H9 (cell line): Measurements from ENCODE around the gene ATP6V0A1. TPM values are rescaled to one million over a fixed set of nuclear protein-coding genes. Genes with fewer than 3 reads are reported as not detected.

Experiments
- DNase-seq: peaks from one replicate; pipeline ENCODE4 v3.0.0-alpha.2; 2017
- H2AFZ ChIP-seq: one replicate; pipeline ENCODE4 v1.6.1; 2013; ENCODE audit warnings: mild to moderate bottlenecking, low read length, control low read depth, moderate library complexity
- H2AK5ac ChIP-seq: 2 replicates; pipeline ENCODE4 v1.6.1; 2013; ENCODE audit warnings: low read length, control low read depth, mixed read lengths; ENCODE audit not compliant: insufficient read length
- H2BK120ac ChIP-seq: one replicate; pipeline ENCODE4 v1.6.1; 2013; ENCODE audit warnings: low read depth, mild to moderate bottlenecking, low read length, control low read depth, inconsistent platforms; ENCODE audit not compliant: poor library complexity, severe bottlenecking
- H2BK12ac ChIP-seq: 2 replicates; pipeline ENCODE4 v1.6.1; 2013; ENCODE audit warnings: low read length, control low read depth, mixed read lengths, low read depth; ENCODE audit not compliant: insufficient read length
- H2BK15ac ChIP-seq: 2 replicates; pipeline ENCODE4 v1.6.1; 2013; ENCODE audit warnings: low read depth, low read length, control low read depth
- H2BK20ac ChIP-seq: one replicate; pipeline ENCODE4 v1.6.1; 2013; ENCODE audit warnings: low read depth, mild to moderate bottlenecking, low read length, control low read depth, inconsistent platforms; ENCODE audit not compliant: poor library complexity, severe bottlenecking
- H2BK5ac ChIP-seq: 2 replicates; pipeline ENCODE4 v1.6.1; 2013; ENCODE audit warnings: low read length, control low read depth, mixed read lengths; ENCODE audit not compliant: insufficient read length
- H3K14ac ChIP-seq: 2 replicates; pipeline ENCODE4 v1.6.1; 2013; ENCODE audit warnings: low read length, control low read depth; ENCODE audit not compliant: insufficient read depth
- H3K18ac ChIP-seq: 2 replicates; pipeline ENCODE4 v1.6.1; 2013; ENCODE audit warnings: low read depth, mild to moderate bottlenecking, mixed read lengths, low read length, control low read depth; ENCODE audit not compliant: insufficient read length
- H3K23ac ChIP-seq: 2 replicates; pipeline ENCODE4 v1.6.1; 2013; ENCODE audit warnings: low read length, control low read depth, mixed read lengths, low read depth; ENCODE audit not compliant: insufficient read length
- H3K23me2 ChIP-seq: 2 replicates; pipeline ENCODE4 v1.6.1; 2013; ENCODE audit warnings: low read depth, mild to moderate bottlenecking, mixed read lengths, low read length, control low read depth; ENCODE audit not compliant: insufficient read length, poor library complexity, severe bottlenecking
- H3K27ac ChIP-seq: 2 replicates; pipeline ENCODE4 v1.5.1; 2013; ENCODE audit warnings: low read length, control low read depth, mixed read lengths, low read depth; ENCODE audit not compliant: insufficient read length
- H3K27me3 ChIP-seq: 2 replicates; pipeline ENCODE4 v1.6.1; 2013; ENCODE audit warnings: low read length, control low read depth, inconsistent platforms; ENCODE audit not compliant: insufficient read depth
- H3K4ac ChIP-seq: 2 replicates; pipeline ENCODE4 v1.6.1; 2013; ENCODE audit warnings: low read depth, mild to moderate bottlenecking, control low read depth, inconsistent platforms, low read length, moderate library complexity
- H3K4me1 ChIP-seq: 2 replicates; pipeline ENCODE4 v1.6.1; 2013; ENCODE audit warnings: low read length, control low read depth, inconsistent platforms; ENCODE audit not compliant: insufficient read depth
- H3K4me2 ChIP-seq: 2 replicates; pipeline ENCODE4 v1.6.1; 2013; ENCODE audit warnings: low read length, control low read depth, mixed read lengths; ENCODE audit not compliant: insufficient read length, insufficient read depth
- H3K56ac ChIP-seq: 2 replicates; pipeline ENCODE4 v1.6.1; 2013; ENCODE audit warnings: low read depth, mild to moderate bottlenecking, mixed read lengths, low read length, control low read depth; ENCODE audit not compliant: insufficient read length
- H3K79me1 ChIP-seq: 2 replicates; pipeline ENCODE4 v1.6.1; 2013; ENCODE audit warnings: low read depth, mild to moderate bottlenecking, moderate library complexity, low read length, control low read depth, inconsistent platforms; ENCODE audit not compliant: insufficient read depth, poor library complexity, severe bottlenecking
- H3K79me2 ChIP-seq: 2 replicates; pipeline ENCODE4 v1.6.1; 2013; ENCODE audit warnings: low read length, control low read depth, inconsistent platforms; ENCODE audit not compliant: insufficient read depth
- H3K9ac ChIP-seq: 2 replicates; pipeline ENCODE4 v1.6.1; 2013; ENCODE audit warnings: low read length, control low read depth, mixed read lengths; ENCODE audit not compliant: insufficient read length; ENCODE audit errors: extremely low read depth
- H3K9me3 ChIP-seq: one replicate; pipeline ENCODE4 v1.6.1; 2013; ENCODE audit warnings: low read depth, low read length, inconsistent platforms; ENCODE audit not compliant: control insufficient read depth
- H3T11ph ChIP-seq: one replicate; pipeline ENCODE4 v1.6.1; 2013; ENCODE audit warnings: mild to moderate bottlenecking, low read length, control low read depth, inconsistent platforms
- H4K20me1 ChIP-seq: one replicate; pipeline ENCODE4 v1.6.1; 2013; ENCODE audit not compliant: control insufficient read depth, insufficient read length, insufficient read depth
- H4K5ac ChIP-seq: 2 replicates; pipeline ENCODE4 v1.6.1; 2013; ENCODE audit warnings: low read depth, mild to moderate bottlenecking, mixed read lengths, low read length, control low read depth; ENCODE audit not compliant: insufficient read length
- H4K8ac ChIP-seq: replicated peaks from 2 replicates; pipeline ENCODE4 v1.6.1; 2013; ENCODE audit warnings: low read length, control low read depth, mixed read lengths, low read depth; ENCODE audit not compliant: insufficient read length
- H4K91ac ChIP-seq: 2 replicates; pipeline ENCODE4 v1.6.1; 2013; ENCODE audit warnings: low read depth, mild to moderate bottlenecking, moderate library complexity, mixed read lengths, low read length, control low read depth; ENCODE audit not compliant: insufficient read length
- H3K27ac Mint-ChIP-seq, 3 experiments: 2 replicates in 2 of 3; 3 replicates in 1 of 3; pipeline ENCODE4 v1.8.0; 2020 to 2021; ENCODE audit warnings: mixed read lengths in 3 of 3, mild to moderate bottlenecking in 1 of 3, moderate library complexity in 1 of 3
- H3K27me3 Mint-ChIP-seq: 2 replicates; pipeline ENCODE4 v1.8.0; 2021; ENCODE audit warnings: low read depth, mild to moderate bottlenecking, moderate library complexity, mixed read lengths
- H3K36me3 Mint-ChIP-seq, 3 experiments: 2 replicates in 2 of 3; 3 replicates in 1 of 3; pipeline ENCODE4 v1.8.0; 2020 to 2021; ENCODE audit warnings: low read depth in 3 of 3, mixed read lengths in 3 of 3; ENCODE audit not compliant: insufficient read depth in 1 of 3
- H3K4me1 Mint-ChIP-seq, 2 experiments: 2 replicates each; pipeline ENCODE4 v1.8.0; 2020; ENCODE audit warnings: mixed read lengths in 2 of 2
- H3K4me3 Mint-ChIP-seq, 2 experiments: 2 replicates in 1 of 2; 3 replicates in 1 of 2; pipeline ENCODE4 v1.8.0; 2020 to 2021; ENCODE audit warnings: mild to moderate bottlenecking in 2 of 2, mixed read lengths in 2 of 2, moderate library complexity in 1 of 2
- H3K9me3 Mint-ChIP-seq, 2 experiments: 2 replicates in 1 of 2; 3 replicates in 1 of 2; pipeline ENCODE4 v1.8.0; 2020; ENCODE audit warnings: mild to moderate bottlenecking in 2 of 2, mixed read lengths in 2 of 2, moderate library complexity in 1 of 2
- WGBS: extraction: QIAGEN DNeasy Blood & Tissue Kit; methylation state at CpG from one replicate; pipeline ENCODE4 v1.1.7; 2013; ENCODE audit warnings: missing lambda C conversion rate, low lambda C conversion rate, mixed read lengths; ENCODE audit not compliant: insufficient read length; ENCODE audit errors: extremely low coverage; 5-methylcytosine and 5-hydroxymethylcytosine counted together
- total RNA-seq: library from RNA; stranded (reverse); gene quantifications from 2 replicates; pipeline ENCODE4 v1.2.1, GENCODE V29; 2021
- TF ChIP-seq, protein P1 (sequence below): fragments of 200-600 bp; sonication (generic); conservative IDR thresholded peaks from 3 replicates; pipeline ENCODE4 v1.8.0; 2021; ENCODE audit warnings: antibody characterized with exemption, mild to moderate bottlenecking

The ATP6V0A1 gene
- total RNA-seq, 1 experiment from 2014 or later, result 54.1 TPM

DNA sequence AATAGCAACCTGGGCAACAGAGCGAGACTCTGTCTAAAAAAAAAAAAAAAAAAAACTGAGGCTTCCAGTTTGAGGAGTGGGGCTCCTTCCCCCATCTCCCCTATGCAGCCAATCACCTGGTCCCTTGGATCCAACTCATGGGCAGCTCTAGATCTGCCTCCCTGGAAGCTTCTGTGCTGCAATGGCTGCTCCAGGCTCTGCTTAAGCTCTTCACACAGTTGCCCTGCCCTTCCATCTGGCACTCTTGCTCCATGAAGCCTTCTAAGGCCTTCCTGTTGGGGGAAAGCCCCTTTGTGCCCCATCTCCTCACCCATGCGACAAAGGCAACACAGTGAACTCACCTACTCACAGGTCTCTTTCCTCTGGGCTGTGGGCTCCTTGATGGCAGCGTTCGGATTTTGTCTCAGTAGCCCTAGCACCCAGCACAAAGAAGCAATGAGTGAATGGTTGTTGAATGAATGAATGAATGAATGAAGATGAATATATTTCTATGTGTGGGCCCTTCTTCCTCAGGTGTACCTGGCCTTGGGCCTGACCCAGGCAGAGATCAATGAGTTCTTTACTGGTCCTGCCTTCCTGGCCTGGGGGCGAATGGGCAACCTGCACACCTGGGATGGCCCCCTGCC lies 79.3 kb downstream of the ATP6V0A1 start:
- DNase-seq, result no peak
- Mint-ChIP-seq H3K4me1 (peaks cover 11 to 19% of the 10 kb centered on the region in 2 experiments), H3K9me3 (no peaks in the 10 kb centered on the region), H3K36me3 (peaks cover 0 to 27% (median 19%) of the 10 kb centered on the region in 3 experiments; a peak in 6 of 7 replicates), H3K4me3 (peak overlapping the region; percentile 28 to 40; a peak in 3 of 5 replicates), H3K27me3 (peaks cover 13% of the 10 kb centered on the region), H3K27ac (peak overlapping the region in 2 of 3 experiments; percentile 15 to 49; a peak in 1 of 7 replicates)
- Histone ChIP-seq H3K9me3 (no peaks in the 10 kb centered on the region), H4K8ac (no peak overlapping the region), H2AK5ac (no peak overlapping the region), H2BK5ac (no peak overlapping the region), H3K27ac (no peak overlapping the region), H4K5ac (no peak overlapping the region), H4K20me1 (no peaks in the 10 kb centered on the region), H3K79me2 (no peaks in the 10 kb centered on the region), H2BK20ac (no peak overlapping the region), H2BK120ac (no peak overlapping the region), H4K91ac (no peak overlapping the region), H3K4ac (no peak overlapping the region), H3K4me2 (no peak overlapping the region), H3K4me1 (no peaks in the 10 kb centered on the region; the same call in 1 of the 2 replicates), H3K23me2 (peaks cover 5% of the 10 kb centered on the region), H3K56ac (no peak overlapping the region), H3K27me3 (no peaks in the 10 kb centered on the region), H2AFZ (no peak overlapping the region), H3K18ac (no peak overlapping the region), H3K79me1 (no peaks in the 10 kb centered on the region), H3K14ac (no peak overlapping the region), H3T11ph (no peak overlapping the region), H3K9ac (no peak overlapping the region), H2BK12ac (peak overlapping the region; percentile 94), H2BK15ac (no peak overlapping the region), H3K23ac (no peak overlapping the region)
- TF ChIP-seq, protein P1, sequence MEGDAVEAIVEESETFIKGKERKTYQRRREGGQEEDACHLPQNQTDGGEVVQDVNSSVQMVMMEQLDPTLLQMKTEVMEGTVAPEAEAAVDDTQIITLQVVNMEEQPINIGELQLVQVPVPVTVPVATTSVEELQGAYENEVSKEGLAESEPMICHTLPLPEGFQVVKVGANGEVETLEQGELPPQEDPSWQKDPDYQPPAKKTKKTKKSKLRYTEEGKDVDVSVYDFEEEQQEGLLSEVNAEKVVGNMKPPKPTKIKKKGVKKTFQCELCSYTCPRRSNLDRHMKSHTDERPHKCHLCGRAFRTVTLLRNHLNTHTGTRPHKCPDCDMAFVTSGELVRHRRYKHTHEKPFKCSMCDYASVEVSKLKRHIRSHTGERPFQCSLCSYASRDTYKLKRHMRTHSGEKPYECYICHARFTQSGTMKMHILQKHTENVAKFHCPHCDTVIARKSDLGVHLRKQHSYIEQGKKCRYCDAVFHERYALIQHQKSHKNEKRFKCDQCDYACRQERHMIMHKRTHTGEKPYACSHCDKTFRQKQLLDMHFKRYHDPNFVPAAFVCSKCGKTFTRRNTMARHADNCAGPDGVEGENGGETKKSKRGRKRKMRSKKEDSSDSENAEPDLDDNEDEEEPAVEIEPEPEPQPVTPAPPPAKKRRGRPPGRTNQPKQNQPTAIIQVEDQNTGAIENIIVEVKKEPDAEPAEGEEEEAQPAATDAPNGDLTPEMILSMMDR, result no peak
- no CpG with 5 or more reads among the region's 5 CpGs for WGBS
